ENCODE measurements around the gene PPIF. TPM values are rescaled to one million over a fixed set of nuclear protein-coding genes. Genes with fewer than 3 reads are reported as not detected.

PPIF gene
- total RNA-seq, 1 donor, result 39.1 TPM

DNA sequence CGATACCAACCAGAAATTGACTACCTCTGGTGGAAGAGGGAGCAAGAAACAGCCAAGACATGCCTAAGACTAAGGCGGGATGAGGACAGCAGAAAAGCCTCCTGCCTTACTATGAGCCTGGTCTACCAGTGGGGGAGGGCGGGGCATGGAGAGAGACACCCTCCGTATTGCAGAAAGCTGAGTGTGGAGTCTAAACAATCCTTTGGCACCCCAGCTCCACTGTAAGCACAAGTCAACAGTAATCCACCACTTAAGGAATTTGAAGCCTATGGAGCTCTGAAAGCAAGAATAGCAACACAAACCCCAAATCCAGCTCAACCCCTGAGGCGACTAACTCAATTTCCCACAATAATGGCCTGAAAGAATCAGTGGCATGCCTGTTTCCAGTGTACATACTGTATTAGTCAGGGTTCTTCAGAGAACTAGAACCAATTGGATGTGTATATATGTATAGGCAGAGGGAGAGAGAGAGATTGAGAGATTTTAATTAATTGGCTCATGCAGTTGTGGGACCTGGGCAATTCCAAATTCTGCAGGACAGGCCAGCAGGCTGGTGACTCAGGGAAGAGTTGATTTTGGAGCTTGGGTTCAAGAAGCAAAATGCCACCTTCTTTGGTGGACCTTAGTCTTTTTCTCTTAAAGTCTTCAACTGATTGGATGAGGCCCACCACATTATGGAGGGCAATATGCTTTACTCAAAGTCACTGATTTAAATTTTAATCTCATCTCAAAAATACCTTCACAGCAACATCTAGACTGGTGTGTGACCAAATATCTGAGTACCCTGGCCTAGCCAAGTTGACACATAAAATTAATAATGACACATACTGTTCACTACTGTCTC, 13.5 kb downstream of the PPIF start:
- H3K27ac ChIP-seq (ENCODE audit: low read depth, low read length), result no peak overlapping the region

DNA sequence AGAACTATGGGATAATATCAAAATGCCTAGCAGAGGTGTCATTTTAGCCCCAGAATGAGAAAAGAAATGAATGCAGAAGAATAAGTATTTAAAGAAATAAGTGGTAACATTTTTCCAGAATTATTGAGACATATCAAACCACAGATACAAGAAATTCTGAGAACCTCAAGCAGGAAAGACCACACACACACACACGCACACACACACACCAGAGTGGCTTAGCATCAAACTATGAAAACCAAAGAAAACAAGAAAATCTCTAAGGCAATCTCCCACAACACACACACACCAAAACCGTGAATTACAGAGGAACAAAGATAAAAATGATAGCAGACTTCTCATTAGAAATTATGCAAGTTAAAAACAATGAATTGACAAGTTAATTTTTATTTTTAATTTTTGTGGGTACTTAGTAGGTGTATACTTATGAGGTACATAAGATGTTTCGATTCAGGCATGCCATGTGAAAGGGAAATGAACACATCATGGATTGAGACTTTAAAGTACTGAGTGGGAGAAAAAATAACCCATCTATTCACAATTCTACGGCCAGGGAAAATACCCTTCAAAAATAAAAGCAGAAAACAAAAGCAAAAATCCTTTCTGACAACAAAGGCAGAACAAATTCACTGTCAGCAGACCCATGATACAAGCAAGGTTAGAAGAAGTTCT, 14.6 kb downstream of the PPIF start:
- TF ChIP-seq, protein P1, sequence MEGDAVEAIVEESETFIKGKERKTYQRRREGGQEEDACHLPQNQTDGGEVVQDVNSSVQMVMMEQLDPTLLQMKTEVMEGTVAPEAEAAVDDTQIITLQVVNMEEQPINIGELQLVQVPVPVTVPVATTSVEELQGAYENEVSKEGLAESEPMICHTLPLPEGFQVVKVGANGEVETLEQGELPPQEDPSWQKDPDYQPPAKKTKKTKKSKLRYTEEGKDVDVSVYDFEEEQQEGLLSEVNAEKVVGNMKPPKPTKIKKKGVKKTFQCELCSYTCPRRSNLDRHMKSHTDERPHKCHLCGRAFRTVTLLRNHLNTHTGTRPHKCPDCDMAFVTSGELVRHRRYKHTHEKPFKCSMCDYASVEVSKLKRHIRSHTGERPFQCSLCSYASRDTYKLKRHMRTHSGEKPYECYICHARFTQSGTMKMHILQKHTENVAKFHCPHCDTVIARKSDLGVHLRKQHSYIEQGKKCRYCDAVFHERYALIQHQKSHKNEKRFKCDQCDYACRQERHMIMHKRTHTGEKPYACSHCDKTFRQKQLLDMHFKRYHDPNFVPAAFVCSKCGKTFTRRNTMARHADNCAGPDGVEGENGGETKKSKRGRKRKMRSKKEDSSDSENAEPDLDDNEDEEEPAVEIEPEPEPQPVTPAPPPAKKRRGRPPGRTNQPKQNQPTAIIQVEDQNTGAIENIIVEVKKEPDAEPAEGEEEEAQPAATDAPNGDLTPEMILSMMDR (IDR thresholded peaks at IDR 0.05; ENCODE audit: extremely low read depth, low read depth, low read length), result no peak
- Histone ChIP-seq H3K4me1 (ENCODE audit: insufficient read depth, low read length) (peaks cover 7% of the 10 kb centered on the region), H4K20me1 (ENCODE audit: insufficient read depth, low read length) (no peaks in the 10 kb centered on the region), H3K79me2 (ENCODE audit: insufficient read depth, low read length) (no peaks in the 10 kb centered on the region), H3K4me3 (ENCODE audit: insufficient read depth, low read length) (no peak overlapping the region), H3K9me3 (ENCODE audit: low read depth, low read length) (peaks cover 4% of the 10 kb centered on the region), H2AFZ (ENCODE audit: low read length) (no peak overlapping the region), H3K36me3 (ENCODE audit: insufficient read depth, low read length) (no peaks in the 10 kb centered on the region), H3K4me2 (ENCODE audit: insufficient read depth, low read length) (no peak overlapping the region), H3K27ac (ENCODE audit: low read depth, low read length) (no peak overlapping the region), H3K27me3 (ENCODE audit: insufficient read depth, low read length) (no peaks in the 10 kb centered on the region)
- DNase-seq (ENCODE audit: insufficient read length, low spot score, missing footprints), result peak; percentile 50

More for the DNA sequence above, 13.5 kb downstream of the PPIF start:
- Histone ChIP-seq H3K36me3 (ENCODE audit: insufficient read depth, low read length) (no peaks in the 10 kb centered on the region), H2AFZ (ENCODE audit: low read length) (no peak overlapping the region), H3K79me2 (ENCODE audit: insufficient read depth, low read length) (no peaks in the 10 kb centered on the region), H3K4me2 (ENCODE audit: insufficient read depth, low read length) (no peak overlapping the region), H3K27me3 (ENCODE audit: insufficient read depth, low read length) (no peaks in the 10 kb centered on the region), H3K4me3 (ENCODE audit: insufficient read depth, low read length) (no peak overlapping the region), H4K20me1 (ENCODE audit: insufficient read depth, low read length) (no peaks in the 10 kb centered on the region), H3K9me3 (ENCODE audit: low read depth, low read length) (peaks cover 4% of the 10 kb centered on the region), H3K4me1 (ENCODE audit: insufficient read depth, low read length) (peaks cover 4% of the 10 kb centered on the region)
- DNase-seq (ENCODE audit: insufficient read length, low spot score, missing footprints), result no peak
- TF ChIP-seq, protein P1 (IDR thresholded peaks at IDR 0.05; ENCODE audit: extremely low read depth, low read depth, low read length), result no peak

DNA sequence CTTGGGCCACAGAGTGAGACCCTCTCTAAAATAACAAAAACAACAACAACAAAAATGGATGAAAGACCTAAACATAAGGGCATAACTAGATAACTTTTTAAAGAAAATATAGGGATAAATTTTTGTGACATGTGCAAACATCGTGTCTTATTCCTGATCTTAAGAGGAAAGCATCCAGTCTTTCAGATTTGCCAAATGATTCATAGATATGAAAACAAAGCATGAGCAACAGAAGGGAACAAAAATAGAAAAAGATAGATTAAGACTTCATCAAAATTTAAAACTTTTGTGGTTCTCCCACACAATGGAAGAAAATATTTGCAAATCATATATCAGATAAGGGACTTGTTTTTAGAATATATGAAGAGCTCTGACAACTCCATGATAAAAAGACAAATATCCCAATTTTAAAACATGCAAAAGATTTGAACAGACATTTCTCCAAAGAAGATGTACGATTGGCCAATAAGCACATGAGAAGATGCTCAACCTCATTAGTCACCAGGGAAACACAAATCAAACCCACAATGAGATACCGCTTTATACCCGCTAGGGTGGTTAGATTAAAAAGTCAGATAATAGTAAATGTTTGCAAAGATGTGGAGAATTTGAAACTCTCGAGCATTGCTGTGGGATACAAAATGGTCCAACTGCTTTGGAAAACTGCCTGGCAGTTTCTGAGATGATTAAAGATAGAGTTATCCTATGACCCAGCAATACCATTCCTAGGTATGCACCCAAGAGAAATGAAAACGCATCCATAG, 20.3 kb downstream of the PPIF start:
- TF ChIP-seq, protein P1 (IDR thresholded peaks at IDR 0.05; ENCODE audit: extremely low read depth, low read depth, low read length), result peak; percentile 11
- H4K20me1 ChIP-seq (ENCODE audit: insufficient read depth, low read length), result no peaks in the 10 kb centered on the region
- H3K4me2 ChIP-seq (ENCODE audit: insufficient read depth, low read length), result peak overlapping the region; percentile 45
- DNase-seq (ENCODE audit: insufficient read length, low spot score, missing footprints), result no peak
- no peak overlapping the region for H3K4me3 ChIP-seq (ENCODE audit: insufficient read depth, low read length)
- H3K9me3 ChIP-seq (ENCODE audit: low read depth, low read length), result peaks cover 4% of the 10 kb centered on the region
- peak overlapping the region; percentile 66 for H3K27ac ChIP-seq (ENCODE audit: low read depth, low read length)
- no peaks in the 10 kb centered on the region for H3K79me2 ChIP-seq (ENCODE audit: insufficient read depth, low read length)
- no peak overlapping the region for H2AFZ ChIP-seq (ENCODE audit: low read length)
- peaks cover 16% of the 10 kb centered on the region for H3K4me1 ChIP-seq (ENCODE audit: insufficient read depth, low read length)
- H3K27me3 ChIP-seq (ENCODE audit: insufficient read depth, low read length), result no peaks in the 10 kb centered on the region
- H3K36me3 ChIP-seq (ENCODE audit: insufficient read depth, low read length), result no peaks in the 10 kb centered on the region

All from osteoblast (primary cell).